ENCODE measurements around the gene C12orf60. TPM values are rescaled to one million over a fixed set of nuclear protein-coding genes. Genes with fewer than 3 reads are reported as not detected.
A peak's percentile ranks its signal among the peaks of the same experiment; 100 is the strongest.
"Not testable (repeated sequence)": the region's sequence is repeated elsewhere in the genome, so short reads cannot be mapped to it uniquely, and the experiment has no call there.

C12orf60 gene
- 0.59 and 0.72 TPM in 2 replicates for total RNA-seq

GRCh38 chr12:14803011-14803829 lies at the start of gene C12orf60, which contains the start of gene WBP11:
Gene C12orf60, plus strand, starts transcription at chr12:14803670. Its CDS starts 19,266 bp downstream, at chr12:14822936.
Gene WBP11, minus strand, starts transcription at chr12:14803478. Its CDS starts 2,095 bp downstream, at chr12:14801383.
- Histone ChIP-seq H3K36me3 (ENCODE audit: insufficient read depth, low read length) (peaks cover 15% of the 10 kb centered on the region), H3K4me1 (ENCODE audit: insufficient read depth, low read length) (peaks cover 9% of the 10 kb centered on the region), H3K27me3 (ENCODE audit: insufficient read depth, low read length) (no peaks in the 10 kb centered on the region), H3K27ac (ENCODE audit: low read depth, low read length) (peak within 1 kb of the TSS; percentile 99), H4K20me1 (ENCODE audit: insufficient read depth, low read length) (peaks cover 8% of the 10 kb centered on the region), H3K4me2 (ENCODE audit: insufficient read depth, low read length) (peak within 1 kb of the TSS; percentile 94), H2AFZ (ENCODE audit: low read length) (peak within 1 kb of the TSS; percentile 90), H3K9me3 (ENCODE audit: low read depth, low read length) (no peaks in the 10 kb centered on the region), H3K79me2 (ENCODE audit: insufficient read depth, low read length) (peaks cover 45% of the 10 kb centered on the region), H3K4me3 (ENCODE audit: insufficient read depth, low read length) (peak within 1 kb of the TSS; percentile 94)
- no peak for TF ChIP-seq CTCF (IDR thresholded peaks at IDR 0.05; ENCODE audit: extremely low read depth, low read depth, low read length)
- DNase-seq (ENCODE audit: insufficient read length, low spot score, missing footprints) = peak; percentile 94

- Histone ChIP-seq H3K9me3 (ENCODE audit: low read depth, low read length) (no peaks in the 10 kb centered on the region), H4K20me1 (ENCODE audit: insufficient read depth, low read length) (no peaks in the 10 kb centered on the region), H3K36me3 (ENCODE audit: insufficient read depth, low read length) (no peaks in the 10 kb centered on the region), H2AFZ (ENCODE audit: low read length) (peak overlapping the region; percentile 44), H3K4me2 (ENCODE audit: insufficient read depth, low read length) (peak overlapping the region; percentile 66), H3K27ac (ENCODE audit: low read depth, low read length) (no peak overlapping the region), H3K79me2 (ENCODE audit: insufficient read depth, low read length) (no peaks in the 10 kb centered on the region), H3K4me3 (ENCODE audit: insufficient read depth, low read length) (peak overlapping the region; percentile 34), H3K27me3 (ENCODE audit: insufficient read depth, low read length) (no peaks in the 10 kb centered on the region), H3K4me1 (ENCODE audit: insufficient read depth, low read length) (no peaks in the 10 kb centered on the region)
- peak; percentile 32 for TF ChIP-seq CTCF (IDR thresholded peaks at IDR 0.05; ENCODE audit: extremely low read depth, low read depth, low read length)
- DNase-seq (ENCODE audit: insufficient read length, low spot score, missing footprints) = no peak
Measured at GRCh38 chr12:14756334-14757143, 46.9 kb upstream of the C12orf60 start.

GRCh38 chr12:14759711-14760280 lies 43.7 kb upstream of the C12orf60 start:
- H3K4me3 ChIP-seq (ENCODE audit: insufficient read depth, low read length); H3K36me3 ChIP-seq (ENCODE audit: insufficient read depth, low read length); H2AFZ ChIP-seq (ENCODE audit: low read length); H3K9me3 ChIP-seq (ENCODE audit: low read depth, low read length); H3K27ac ChIP-seq (ENCODE audit: low read depth, low read length); H3K27me3 ChIP-seq (ENCODE audit: insufficient read depth, low read length); H4K20me1 ChIP-seq (ENCODE audit: insufficient read depth, low read length); DNase-seq (ENCODE audit: insufficient read length, low spot score, missing footprints); H3K4me1 ChIP-seq (ENCODE audit: insufficient read depth, low read length); H3K4me2 ChIP-seq (ENCODE audit: insufficient read depth, low read length); H3K79me2 ChIP-seq (ENCODE audit: insufficient read depth, low read length): not testable (repeated sequence)

GRCh38 chr12:14765398-14765797 lies 38.1 kb upstream of the C12orf60 start:
- Histone ChIP-seq H3K4me2 (ENCODE audit: insufficient read depth, low read length) (no peak overlapping the region), H3K79me2 (ENCODE audit: insufficient read depth, low read length) (peaks cover 17% of the 10 kb centered on the region), H3K27me3 (ENCODE audit: insufficient read depth, low read length) (no peaks in the 10 kb centered on the region), H3K4me3 (ENCODE audit: insufficient read depth, low read length) (no peak overlapping the region), H3K36me3 (ENCODE audit: insufficient read depth, low read length) (no peaks in the 10 kb centered on the region), H2AFZ (ENCODE audit: low read length) (no peak overlapping the region), H3K9me3 (ENCODE audit: low read depth, low read length) (no peaks in the 10 kb centered on the region), H3K27ac (ENCODE audit: low read depth, low read length) (no peak overlapping the region), H3K4me1 (ENCODE audit: insufficient read depth, low read length) (peaks cover 12% of the 10 kb centered on the region), H4K20me1 (ENCODE audit: insufficient read depth, low read length) (no peaks in the 10 kb centered on the region)
- no peak for TF ChIP-seq CTCF (IDR thresholded peaks at IDR 0.05; ENCODE audit: extremely low read depth, low read depth, low read length)
- DNase-seq (ENCODE audit: insufficient read length, low spot score, missing footprints) = no peak

GRCh38 chr12:14766020-14766419 lies 37.5 kb upstream of the C12orf60 start:
- H3K36me3 ChIP-seq (ENCODE audit: insufficient read depth, low read length) = not testable (repeated sequence)
- peaks cover 21% of the 10 kb centered on the region for H3K79me2 ChIP-seq (ENCODE audit: insufficient read depth, low read length)

More at GRCh38 chr12:14766020-14766419, 37.5 kb upstream of the C12orf60 start:
- not testable (repeated sequence) for H4K20me1 ChIP-seq (ENCODE audit: insufficient read depth, low read length); H3K4me3 ChIP-seq (ENCODE audit: insufficient read depth, low read length); H2AFZ ChIP-seq (ENCODE audit: low read length); DNase-seq (ENCODE audit: insufficient read length, low spot score, missing footprints); H3K4me2 ChIP-seq (ENCODE audit: insufficient read depth, low read length); H3K27me3 ChIP-seq (ENCODE audit: insufficient read depth, low read length); H3K9me3 ChIP-seq (ENCODE audit: low read depth, low read length); H3K27ac ChIP-seq (ENCODE audit: low read depth, low read length)
- peaks cover 12% of the 10 kb centered on the region for H3K4me1 ChIP-seq (ENCODE audit: insufficient read depth, low read length)
